GM21447 (cell line): Measurements from ENCODE around the gene CD8B.

ENCODE experiments used
- ATAC-seq: cut with Tn5 transposase; IDR thresholded peaks from one replicate; pipeline ENCODE4 v1.9.1; 2021; ENCODE audit not compliant: unreplicated experiment

The CD8B gene

GRCh38 chr2:86775338-86775737, 86.3 kb downstream of the CD8B start:
- no peak for ATAC-seq

GRCh38 chr2:86774862-86775261, 86.8 kb downstream of the CD8B start:
- ATAC-seq = no peak

GRCh38 chr2:86772611-86773010, 89.1 kb downstream of the CD8B start:
- ATAC-seq = no peak

GRCh38 chr2:86770816-86771301, 90.8 kb downstream of the CD8B start:
- no peak for ATAC-seq

- no peak for ATAC-seq
Measured at GRCh38 chr2:86769838-86770237, 91.8 kb downstream of the CD8B start.

GRCh38 chr2:86768189-86768949, 93.3 kb downstream of the CD8B start:
- ATAC-seq = no peak
